Measurements from ENCODE around the gene LAMC3. TPM values are rescaled to one million over a fixed set of nuclear protein-coding genes. Genes with fewer than 3 reads are reported as not detected.

The LAMC3 gene
- total RNA-seq, 1 donor from 2014 or later: 0.03 TPM

GRCh38 chr9:131050831-131051230 is 41.9 kb downstream of the LAMC3 start:
- no peak for ATAC-seq (ENCODE audit: poor library complexity)
- DNase-seq: no peak
- intact Hi-C loops (cut with DNase I): no loop called here

DNA sequence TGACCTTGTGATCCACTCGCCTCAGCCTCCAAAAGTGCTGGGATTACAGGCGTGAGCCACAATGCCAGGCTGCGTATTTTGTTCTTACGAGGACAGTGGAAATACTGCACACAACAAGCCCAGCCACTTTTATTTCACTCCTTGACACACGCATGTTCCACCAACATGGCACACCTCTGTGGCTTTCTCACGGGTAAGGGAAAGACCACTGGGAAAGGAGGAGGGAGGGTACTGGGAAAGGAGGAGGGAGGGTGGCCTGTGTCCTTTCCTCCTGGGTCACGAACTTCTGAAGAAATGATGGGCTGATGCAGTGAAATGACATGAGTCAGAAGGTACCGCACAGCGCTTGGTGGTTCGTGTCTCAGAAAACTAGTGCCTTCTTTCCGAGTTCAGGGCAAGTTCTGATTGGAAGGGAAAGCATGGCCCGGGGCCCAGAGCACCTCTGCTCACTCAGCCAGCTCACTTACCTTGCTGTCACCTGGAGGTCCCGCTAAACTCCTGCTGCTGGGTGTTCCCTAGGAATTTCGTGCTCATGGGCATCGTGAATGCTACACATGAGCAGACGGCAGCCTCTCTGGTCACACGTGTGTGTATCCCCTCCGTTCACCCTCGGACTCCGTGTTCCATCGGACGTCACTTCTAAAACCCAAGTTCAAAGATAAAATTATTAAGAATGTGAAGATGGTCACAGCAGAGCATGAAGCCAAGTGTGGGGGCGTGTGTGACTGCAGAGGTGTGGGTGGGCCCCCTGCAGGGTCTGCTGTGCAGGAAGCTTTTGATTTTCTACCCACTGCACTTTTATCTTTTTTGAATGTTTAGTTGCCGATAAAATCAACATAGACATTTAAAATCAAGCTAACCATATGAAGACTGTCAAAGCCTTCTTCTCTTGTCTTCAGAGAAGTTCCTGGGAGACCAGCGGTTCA is 42.9 kb downstream of the LAMC3 start:
- DNase-seq (no peak), ATAC-seq (ENCODE audit: poor library complexity) (no peak)
- intact Hi-C loops (cut with DNase I): no loop called here

GRCh38 chr9:131053896-131054295 is 44.9 kb downstream of the LAMC3 start:
- no peak for DNase-seq
- intact Hi-C loops (cut with DNase I): no loop called here
- ATAC-seq (ENCODE audit: poor library complexity): no peak

DNA sequence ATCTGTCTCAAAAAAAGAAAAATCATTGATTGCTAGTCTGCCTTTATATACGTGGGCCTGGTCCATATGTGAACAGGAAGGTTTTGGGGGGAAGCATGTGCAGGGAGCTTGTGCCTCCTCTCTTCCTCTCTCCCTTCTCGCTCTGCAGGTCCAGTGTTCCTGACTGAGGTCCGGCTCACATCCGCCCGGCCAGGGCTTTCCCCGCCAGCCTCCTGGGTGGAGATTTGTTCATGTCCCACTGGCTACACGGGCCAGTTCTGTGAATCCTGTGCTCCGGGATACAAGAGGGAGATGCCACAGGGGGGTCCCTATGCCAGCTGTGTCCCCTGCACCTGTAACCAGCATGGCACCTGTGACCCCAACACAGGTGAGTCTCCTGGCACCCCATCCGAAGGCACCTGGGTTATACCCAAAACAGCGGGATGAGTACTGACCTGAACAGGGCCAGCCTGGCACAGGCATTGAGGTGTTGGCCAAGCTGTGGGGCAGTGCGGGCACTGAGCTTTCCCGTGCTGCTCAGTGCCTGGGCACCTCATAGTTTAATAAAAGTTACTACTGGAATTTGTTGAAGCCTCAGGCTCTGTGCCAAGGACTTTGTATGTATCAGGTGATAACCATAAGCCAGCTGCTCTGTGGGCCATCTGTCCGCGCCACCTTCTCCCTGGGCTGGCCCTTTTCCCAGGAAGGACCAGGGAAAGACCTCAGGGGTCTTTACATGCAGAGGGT is 48.0 kb downstream of the LAMC3 start:
- DNase-seq: no peak
- peak; percentile 26 for ATAC-seq (ENCODE audit: poor library complexity)
- intact Hi-C loops (cut with DNase I): loop anchor here (5.0 kb wide), 1 partner anchor 280 kb away; no protein-coding TSS in a partner anchor

DNA sequence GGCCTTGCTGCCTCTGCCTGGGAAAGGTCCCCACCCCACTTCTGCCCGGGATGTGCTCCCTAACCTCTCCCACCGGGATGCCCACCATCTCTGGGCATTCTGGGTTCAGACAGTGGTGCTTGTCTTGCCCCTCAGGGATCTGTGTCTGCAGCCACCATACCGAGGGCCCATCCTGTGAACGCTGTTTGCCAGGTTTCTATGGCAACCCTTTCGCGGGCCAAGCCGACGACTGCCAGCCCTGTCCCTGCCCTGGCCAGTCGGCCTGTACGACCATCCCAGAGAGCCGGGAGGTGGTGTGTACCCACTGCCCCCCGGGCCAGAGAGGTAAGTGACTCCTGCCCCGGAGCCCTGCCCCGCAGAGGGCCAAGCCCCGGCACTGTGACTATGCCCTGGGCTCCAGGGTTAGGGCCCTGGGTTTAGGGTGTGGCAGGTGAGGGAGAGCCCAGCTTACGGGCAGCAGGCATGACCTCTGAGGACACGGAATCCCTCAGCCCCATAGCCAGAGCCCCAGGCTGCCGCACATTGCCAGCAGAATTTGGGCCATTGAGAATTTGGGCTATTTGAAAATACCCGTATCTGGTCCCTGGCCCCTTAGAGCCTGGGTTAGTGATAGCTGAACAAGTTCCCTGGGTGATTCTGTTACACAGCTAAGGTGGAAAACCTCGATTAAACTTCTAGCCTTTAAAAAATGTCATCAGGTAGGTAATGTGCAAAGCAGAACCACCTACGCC is 52.1 kb downstream of the LAMC3 start:
- ATAC-seq (ENCODE audit: poor library complexity) (no peak), DNase-seq (no peak)
- intact Hi-C loops (cut with DNase I): no loop called here

DNA sequence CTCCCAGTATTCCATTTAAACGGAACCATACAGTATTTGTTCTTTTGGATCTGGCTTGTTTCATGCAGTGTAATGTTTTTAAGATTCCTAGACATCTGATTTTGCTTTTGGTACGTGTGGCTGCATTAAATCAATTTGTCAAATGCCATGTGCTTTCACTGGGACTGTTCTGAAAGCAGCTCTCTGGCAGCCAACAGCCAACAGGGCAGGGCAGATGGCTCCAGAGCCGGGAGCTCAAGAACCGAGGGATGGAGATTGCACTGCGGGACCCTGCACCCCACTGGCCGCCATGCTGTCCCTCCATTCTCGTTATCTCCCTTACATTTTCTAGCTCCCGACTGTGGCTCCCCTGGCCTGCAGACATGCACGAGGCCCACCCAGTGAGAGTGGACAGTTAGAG is 54.0 kb downstream of the LAMC3 start:
- ATAC-seq (ENCODE audit: poor library complexity): no peak
- intact Hi-C loops (cut with DNase I): no loop called here
- DNase-seq: no peak

DNA sequence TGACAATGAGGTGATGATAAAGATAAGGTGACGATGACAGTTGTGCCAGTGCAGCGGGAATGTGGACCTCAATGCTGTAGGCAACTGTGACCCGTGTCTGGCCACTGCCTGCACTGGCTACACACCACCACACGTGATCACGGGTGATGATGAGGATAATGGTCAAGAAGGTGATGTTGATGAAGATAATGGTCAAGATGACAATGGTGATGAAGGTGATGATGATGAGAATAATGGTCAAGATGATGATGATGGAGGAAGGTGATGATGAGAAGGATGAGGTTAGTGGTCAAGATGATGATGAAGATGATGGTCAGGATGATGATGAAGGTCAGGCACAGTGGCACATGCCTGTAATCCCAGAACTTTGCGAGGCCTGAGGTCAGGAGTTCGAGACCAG is 56.6 kb downstream of the LAMC3 start:
- ATAC-seq (ENCODE audit: poor library complexity) (no peak), DNase-seq (no peak)
- intact Hi-C loops (cut with DNase I): no loop called here

DNA sequence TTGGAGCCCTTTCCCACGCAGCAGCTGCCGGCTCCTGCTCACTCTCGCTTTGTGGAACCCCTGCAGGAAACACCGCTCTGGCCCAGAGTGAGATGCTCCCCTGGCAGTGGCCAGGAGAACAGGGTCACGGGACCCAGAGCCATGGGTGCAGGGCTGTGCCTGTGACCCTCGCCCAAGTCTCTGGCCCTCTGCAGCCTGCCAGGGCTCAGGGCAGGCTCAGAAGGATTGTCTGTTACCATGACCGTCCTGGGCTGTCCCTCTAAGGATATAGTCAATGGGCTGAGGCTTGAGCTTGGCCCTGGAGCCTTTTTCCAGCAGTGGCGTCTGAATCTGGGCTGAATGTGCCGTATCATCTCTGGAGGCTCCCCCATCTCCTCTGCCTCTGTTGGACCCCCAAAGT is 58.7 kb downstream of the LAMC3 start:
- peak; percentile 6 for ATAC-seq (ENCODE audit: poor library complexity)
- intact Hi-C loops (cut with DNase I): no loop called here
- DNase-seq: no peak

- ATAC-seq (ENCODE audit: poor library complexity): peak; percentile 75
- intact Hi-C loops (cut with DNase I): no loop called here
- DNase-seq: no peak
Observed at GRCh38 chr9:131068076-131068816, 59.3 kb downstream of the LAMC3 start.

DNA sequence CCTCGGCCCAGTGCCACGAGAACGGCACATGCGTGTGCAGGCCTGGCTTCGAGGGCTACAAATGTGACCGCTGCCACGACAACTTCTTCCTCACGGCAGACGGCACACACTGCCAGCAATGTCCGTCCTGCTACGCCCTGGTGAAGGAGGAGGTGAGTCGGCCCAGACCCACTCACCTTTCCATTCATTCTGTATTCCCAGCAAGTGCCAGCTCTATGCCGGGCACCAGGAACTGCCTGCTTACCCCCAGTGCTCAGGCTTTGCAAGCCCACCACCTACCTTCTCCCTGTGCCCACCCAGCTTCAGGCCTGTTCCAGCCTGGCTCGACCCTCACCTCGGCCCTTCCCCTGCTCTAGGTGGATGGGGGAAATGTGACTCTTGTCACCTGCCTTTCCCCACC is 60.7 kb downstream of the LAMC3 start:
- ATAC-seq (ENCODE audit: poor library complexity): no peak
- no peak for DNase-seq
- intact Hi-C loops (cut with DNase I): no loop called here

DNA sequence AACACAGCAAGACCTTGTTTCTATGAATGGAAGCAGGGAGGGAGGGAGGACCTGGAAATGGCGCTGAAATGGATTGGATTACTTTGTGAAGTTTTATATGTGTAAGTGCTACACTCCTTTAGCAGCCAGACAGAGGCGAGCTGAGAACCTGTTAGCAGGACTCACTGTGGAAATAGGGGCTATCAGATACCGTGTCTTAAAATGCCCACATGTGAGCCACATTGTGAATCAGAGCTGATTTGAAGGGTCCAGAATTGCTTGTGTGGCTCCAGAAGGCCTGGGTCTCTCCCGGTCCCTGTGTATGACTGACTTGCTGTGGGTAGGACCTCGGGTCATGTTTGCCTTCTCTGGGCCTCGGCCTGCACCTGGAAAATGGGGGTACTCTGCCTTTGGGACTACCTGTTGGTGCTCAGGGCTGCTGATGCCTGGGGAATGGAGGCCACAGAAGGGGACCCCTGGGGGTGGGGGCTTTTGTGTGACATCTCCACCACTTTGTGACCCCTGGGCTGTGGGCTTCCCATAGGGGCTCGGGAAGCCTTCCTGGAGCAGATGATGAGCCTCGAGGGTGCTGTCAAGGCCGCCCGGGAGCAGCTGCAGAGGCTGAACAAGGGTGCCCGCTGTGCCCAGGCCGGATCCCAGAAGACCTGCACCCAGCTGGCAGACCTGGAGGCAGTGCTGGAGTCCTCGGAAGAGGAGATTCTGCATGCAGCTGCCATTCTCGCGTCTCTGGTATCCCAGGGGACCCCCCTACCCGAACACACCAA is 63.3 kb downstream of the LAMC3 start:
- ATAC-seq (ENCODE audit: poor library complexity) (no peak), DNase-seq (no peak)
- intact Hi-C loops (cut with DNase I): no loop called here

- intact Hi-C loops (cut with DNase I): no loop called here
- DNase-seq: no peak
- no peak for ATAC-seq (ENCODE audit: poor library complexity)
Observed at GRCh38 chr9:131072871-131073237, 63.9 kb downstream of the LAMC3 start.

DNA sequence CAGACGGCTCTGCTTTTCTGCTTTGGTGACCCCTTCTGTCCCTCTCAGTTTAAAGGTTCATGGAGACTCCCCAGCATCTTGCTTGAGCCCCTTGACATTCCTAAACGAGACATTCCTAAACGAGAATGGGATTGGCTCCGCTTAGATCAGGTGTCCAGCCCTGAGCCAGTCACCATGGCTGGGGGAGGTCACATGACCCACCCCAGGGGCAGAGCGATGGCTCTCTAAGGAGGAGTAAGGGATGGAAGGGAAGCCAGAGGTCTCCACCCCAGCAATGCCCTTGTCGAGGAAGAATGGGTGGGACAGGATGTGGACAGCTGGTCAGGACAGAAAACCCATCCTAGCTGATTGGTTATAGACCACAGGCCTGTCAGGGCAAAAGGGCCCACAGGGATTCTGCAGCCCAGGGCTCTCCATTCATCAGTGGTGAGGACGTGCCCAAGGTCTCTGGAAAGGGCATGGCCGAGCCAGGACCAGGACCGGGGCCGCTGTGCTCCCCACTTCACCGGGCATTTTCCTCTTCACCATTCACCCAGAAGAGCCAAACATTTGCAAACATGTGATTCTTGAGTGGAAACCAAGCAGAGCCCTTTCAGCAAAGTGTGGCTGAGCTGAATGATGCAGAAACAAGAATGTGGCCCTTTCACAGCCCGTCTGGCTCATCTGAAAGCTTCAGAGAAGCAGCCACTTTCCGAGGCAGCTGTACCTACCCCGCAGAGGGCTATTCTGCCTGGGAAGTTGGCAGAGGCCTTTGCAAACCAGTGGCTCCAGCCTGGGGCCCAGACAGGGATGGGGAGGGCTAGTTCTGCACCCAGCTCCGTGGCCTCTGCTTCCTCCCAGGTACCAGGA is 67.6 kb downstream of the LAMC3 start:
- ATAC-seq (ENCODE audit: poor library complexity) (no peak), DNase-seq (no peak)
- intact Hi-C loops (cut with DNase I): no loop called here

- ATAC-seq (ENCODE audit: poor library complexity) (no peak), DNase-seq (no peak)
- intact Hi-C loops (cut with DNase I): no loop called here
Observed at GRCh38 chr9:131078427-131079366, 69.7 kb downstream of the LAMC3 start.

DNA sequence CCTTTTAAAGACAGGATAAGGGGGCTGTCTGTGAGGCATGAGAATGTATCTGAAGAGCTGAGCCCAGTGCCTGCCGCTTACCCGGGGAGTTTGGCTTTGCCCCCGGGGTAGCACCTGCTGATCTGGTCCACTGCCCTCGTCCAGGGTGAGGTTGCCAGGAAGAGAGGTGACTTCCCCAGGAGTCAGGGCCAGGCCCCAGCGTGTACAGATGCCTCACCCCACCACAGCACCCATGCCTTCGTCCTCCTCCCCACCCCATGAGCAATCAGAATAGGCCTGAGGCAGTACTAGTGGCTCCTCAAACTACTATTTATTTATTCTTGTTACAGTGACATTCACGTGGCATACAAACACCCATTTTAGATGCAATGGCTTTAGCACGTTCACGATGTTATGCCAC is 71.6 kb downstream of the LAMC3 start:
- no peak for ATAC-seq (ENCODE audit: poor library complexity)
- DNase-seq: no peak
- intact Hi-C loops (cut with DNase I): no loop called here

- DNase-seq: no peak
- no peak for ATAC-seq (ENCODE audit: poor library complexity)
- intact Hi-C loops (cut with DNase I): no loop called here
Observed at GRCh38 chr9:131081868-131082267, 72.9 kb downstream of the LAMC3 start.

Measured in Right ventricle myocardium superior (tissue), 1 donor.